NCI-H1092 treated with DMSO at 0.1 percent for 48 hours (cell line): Measurements from ENCODE around the gene GDPGP1.
A peak's percentile ranks its signal among the peaks of the same experiment; 100 is the strongest.

Experiments
- DNase-seq: peaks from one replicate; lab custom pipeline; 2025; lab: John Stamatoyannopoulos, UW

GDPGP1 gene

DNA sequence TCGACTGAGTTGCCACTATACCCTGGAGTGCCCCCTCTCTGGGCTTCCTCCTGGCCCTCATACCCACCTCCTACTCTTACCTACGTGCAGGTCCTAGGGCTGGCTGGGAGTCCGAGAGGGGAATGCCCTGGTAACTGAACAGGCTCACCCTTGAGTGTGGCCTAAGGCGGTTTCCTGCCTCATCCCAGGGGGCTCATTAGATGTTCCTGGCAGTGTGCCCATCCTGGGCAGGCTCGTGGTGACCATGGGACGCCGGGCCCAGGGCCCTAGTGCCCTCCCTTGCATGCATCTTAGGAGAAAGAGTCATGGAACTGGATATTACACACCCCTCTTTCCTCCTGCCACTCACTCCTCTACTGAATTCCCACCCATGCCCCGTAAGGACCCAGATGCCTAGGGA lies 30.1 kb upstream of the GDPGP1 start:
- DNase-seq, result no peak

DNA sequence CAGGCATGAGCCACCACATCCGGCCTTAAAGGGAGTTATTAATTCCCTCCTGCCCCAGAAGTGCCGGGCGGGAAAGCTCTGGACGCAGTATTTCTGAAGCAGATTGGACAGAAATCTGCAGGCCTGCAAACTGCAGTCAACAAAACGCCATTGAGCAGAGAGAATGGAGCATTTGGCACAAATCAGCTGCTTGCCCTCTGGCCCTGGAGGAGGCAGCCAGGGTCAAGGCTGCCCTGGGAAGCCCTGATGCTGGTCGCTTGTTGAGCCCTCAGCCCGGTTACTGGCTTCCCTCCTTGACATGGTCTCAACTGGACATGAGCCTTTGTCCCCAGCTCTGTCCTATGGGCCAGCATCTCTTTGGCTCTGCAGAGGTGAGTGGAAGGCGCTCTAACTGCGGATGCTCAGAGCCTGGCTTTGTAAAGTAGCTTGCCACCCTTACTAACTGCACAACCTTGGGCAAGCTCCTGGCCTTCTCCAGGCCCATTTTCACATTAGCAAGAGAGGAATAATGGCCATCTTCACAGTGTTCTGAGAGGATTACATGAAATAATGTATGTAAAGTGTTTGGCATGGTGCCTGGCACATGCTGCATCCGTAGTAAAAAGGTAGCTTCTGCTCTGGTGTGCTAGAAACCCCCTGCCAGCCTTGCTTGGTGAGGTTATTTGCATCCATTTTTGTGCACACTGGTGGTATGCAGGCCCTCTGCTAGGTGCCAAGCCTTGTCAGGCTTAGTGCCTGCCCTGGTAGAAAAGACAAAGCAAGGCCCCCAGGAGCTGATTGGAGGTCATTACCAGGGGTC lies 28.8 kb upstream of the GDPGP1 start:
- no peak for DNase-seq

DNA sequence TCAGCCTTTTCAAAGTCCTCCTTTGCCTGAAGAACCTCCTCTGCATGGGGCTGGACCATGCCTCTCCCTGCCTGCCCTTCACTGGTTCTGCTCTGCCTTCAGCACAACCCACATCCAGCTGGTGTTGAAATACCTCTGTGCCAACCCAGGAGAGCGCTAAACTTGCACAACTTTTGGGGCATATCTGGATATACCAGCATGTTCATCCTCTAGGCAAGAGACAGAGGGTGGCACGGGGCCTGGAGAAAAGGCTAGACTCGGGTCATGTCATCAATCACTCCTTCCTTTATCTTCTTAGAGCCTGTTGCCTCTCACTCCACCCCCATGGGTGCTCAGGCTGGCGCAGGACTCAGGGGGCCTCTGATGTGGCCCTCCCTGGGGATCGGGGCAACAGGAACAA lies 28.1 kb upstream of the GDPGP1 start:
- DNase-seq, result no peak

DNA sequence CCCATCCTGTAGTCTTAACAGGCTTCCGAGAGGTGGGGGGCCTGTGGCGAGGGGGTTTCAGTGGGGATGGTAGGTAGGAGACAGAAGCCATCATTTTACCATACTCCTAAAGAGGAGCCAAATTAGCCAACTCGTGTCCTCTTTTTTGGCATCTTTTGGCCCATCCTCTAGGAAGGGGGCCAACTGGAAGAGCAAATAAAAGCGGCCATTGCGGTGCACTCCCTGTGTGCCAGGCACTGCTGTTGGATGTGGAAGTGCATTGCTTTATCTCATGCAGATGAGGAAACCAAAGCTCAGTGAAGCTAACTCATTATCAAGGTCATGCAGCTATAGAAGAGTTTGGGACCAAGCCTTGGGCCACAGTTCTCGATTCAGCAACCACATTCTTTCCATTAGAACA lies 26.8 kb upstream of the GDPGP1 start:
- no peak for DNase-seq

DNA sequence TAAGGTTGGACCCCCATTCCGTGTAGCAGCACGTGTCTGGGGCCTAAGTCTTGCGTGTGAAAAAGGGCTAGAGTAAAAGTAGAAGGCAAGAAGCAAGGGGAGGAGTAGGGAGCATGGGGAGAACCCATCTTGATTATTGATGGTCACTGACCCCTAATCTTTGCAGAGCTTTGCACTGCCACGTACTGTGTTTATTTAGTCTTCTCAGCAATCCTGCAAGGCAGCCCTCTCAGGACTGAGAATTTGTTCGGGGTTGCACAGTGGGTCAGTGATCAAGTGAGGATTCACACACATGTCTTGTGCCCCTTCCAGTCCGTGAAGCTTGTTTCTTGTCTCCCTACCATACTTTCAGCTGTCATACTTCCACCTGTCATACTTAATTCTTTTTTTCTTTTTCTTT lies 25.7 kb upstream of the GDPGP1 start:
- DNase-seq, result no peak

DNA sequence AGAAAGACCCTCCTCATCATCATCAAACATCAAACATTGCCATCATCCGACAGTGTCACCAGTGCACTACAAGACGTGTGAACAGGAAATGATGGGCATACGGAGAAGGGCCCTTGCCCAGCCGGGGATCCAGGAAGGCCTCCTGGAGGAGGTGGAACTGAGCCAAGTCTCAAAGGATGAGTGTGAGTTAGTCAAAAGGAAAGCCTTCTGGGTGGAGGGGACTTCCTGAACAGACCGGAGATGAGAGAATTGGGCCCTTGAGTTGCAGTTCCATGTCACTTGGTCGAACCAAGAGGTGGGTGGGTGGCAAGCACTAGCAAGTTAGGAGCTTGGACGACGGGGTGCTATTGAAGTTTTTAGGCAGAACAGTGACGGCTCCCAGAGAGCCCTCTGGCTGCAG lies 24.4 kb upstream of the GDPGP1 start:
- no peak for DNase-seq

DNA sequence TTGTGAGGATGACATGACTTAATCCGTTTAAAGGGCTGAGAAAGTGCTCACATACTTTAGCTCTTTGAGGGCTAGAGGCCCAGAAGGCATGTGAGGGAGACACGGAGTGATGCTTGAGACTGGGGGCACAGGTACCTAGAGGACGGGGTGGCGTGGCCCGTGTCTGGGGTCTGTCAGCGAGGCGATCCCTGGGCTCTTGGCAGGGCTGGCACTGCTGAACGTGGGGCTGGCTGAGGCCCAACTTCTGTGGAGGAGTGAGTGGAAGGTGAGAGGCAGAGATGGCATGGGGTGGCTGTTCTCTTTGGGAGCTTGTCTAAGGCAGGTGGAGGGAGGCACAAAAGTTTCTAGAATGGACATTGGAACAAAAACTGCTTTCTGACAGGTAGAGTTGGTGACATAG lies 23.4 kb upstream of the GDPGP1 start:
- DNase-seq, result no peak

DNA sequence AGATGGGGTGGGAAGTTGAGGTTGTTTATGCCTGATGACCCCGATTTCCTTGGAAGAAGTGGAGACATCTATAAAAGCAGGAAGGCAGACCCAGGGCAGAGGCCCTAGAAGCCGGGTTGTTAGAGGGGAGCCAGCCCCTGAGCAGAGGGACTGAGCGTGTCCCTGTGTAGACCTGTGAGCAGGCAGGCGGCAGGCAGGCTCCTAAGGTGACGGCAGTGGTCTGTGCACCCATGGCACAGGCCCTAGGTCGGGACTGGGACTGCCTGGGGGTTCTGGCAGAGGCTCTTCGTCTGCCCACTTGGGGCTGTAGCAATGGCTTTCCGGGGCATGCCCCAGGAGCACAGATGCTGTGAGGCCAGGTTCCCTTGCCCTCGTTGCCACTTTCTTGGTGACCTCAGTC lies 23.0 kb upstream of the GDPGP1 start:
- DNase-seq, result no peak

DNA sequence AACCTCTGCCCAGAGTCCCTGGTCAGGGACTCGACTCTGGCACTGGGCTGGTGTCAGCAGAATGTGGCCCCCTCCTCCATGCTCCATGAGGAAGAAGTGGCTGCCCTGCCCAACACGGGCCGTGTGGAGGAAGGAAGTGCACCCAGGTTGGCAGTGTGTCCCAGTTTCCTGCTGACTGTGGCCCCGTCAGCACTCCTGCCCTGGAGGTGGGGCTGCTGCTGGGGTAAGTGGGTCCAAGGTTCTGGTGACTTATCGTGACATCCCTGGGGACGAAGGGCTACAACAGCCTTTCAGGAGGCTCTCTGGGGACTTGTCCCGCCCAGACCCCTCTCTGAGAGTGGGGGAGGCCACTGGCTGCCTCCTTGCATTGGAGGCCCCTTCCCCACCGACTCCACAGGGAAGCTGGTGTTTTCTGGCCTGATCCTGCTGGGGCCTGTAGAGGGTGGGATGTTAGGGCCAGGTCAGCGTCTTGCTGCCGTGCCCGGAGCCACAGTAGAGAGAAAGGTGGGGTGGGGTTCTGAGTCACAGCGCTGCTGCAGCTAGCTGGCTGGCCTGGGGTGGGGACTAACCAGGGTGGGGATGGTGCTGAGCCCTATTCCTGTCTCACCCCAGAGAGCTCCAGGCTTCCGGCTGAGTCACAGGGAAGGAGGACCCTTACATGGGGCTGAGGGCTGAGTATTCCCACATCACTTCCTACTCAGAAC lies 22.4 kb upstream of the GDPGP1 start:
- DNase-seq, result no peak

DNA sequence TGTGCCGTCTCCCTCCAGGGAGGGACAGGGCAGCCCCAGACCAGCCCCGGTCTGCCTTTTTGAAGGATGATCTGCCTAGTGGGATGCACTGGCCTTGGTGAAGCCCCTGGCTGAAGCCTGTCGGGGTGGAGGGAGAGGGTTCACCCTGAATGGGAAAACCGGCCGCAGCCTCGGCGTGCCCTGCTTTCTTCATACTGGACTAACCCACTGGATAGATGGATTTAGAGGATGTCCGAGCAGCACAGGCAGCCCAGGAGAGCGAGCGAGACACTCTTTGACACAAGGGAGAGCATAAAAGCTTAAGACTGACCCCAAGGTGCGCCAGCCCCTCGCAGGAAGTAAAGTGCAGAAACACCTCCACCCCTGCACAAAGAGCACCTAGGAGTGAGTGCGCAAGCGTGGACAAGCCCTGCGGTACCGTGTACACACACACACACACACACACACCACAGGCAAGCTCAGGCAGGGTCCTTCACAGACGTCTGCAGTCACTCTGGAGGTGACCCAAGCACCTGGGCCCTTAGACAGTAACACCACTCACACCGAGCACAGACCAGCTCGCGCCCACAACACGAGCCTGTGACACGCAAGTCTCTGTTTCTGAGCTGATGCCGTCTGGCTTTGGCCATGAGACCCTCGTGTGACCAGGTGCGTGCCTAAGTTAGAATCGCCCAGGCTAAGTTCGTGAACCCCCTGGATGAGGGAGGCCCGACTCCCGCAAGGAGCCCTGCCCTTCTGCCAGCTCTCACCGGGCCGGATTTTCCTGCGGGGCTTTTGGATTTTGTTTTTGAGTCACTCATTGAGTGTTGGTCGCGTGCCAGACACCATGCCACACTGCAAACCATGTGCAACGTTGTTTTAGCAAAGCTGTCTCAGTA lies 21.5 kb upstream of the GDPGP1 start:
- DNase-seq, result no peak

DNA sequence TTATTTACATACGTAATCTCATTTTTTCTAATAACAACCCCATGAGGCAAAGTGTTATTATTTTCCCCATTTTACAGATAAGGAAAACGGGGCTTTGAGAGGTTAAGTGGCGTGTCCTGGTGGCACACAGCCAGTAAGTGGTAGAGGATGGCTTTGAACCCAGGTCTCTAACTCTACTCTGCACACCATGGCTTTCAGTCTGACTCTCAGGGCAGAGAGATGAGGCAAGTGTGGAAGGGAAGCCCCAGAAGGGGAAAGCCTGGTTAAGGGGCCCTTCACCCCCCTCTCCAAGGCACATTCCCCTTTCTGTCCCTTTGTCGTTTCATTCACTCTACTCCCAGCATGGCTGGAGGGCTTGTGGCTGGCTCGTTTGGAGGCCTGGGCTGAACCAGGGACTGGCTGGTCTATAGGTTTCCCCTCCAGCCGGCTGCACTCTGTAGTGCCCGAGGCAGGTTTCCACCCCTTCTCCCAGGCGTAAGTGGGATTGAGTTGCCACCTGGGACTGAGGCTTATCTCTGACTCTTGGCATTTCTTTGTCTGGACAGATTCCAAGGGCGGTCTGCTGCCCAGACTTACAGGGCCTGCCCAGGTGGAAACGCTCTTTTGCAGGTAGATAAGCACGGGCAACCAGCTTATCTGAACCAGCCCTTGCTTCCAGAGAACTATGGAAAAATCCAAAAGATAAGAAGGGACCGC lies 20.7 kb upstream of the GDPGP1 start:
- no peak for DNase-seq

DNA sequence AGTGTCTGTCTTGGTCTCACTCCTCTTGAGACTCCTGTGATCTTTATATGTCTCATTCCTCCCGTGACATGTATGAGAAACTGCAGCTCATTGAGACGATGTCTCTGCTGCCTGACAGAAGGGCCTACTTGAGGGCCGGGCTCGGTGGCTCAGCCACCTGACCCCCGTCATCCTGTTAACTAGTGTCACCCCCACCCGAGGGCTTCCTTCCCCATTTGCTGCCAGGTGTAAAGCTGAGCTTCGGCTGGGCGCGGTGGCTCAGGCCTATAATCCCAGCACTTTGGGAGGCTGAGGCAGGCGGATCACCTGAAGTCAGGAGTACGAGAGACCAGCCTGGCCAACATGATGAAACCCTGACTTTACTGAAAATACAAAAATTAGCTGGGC lies 20.2 kb upstream of the GDPGP1 start:
- no peak for DNase-seq

DNA sequence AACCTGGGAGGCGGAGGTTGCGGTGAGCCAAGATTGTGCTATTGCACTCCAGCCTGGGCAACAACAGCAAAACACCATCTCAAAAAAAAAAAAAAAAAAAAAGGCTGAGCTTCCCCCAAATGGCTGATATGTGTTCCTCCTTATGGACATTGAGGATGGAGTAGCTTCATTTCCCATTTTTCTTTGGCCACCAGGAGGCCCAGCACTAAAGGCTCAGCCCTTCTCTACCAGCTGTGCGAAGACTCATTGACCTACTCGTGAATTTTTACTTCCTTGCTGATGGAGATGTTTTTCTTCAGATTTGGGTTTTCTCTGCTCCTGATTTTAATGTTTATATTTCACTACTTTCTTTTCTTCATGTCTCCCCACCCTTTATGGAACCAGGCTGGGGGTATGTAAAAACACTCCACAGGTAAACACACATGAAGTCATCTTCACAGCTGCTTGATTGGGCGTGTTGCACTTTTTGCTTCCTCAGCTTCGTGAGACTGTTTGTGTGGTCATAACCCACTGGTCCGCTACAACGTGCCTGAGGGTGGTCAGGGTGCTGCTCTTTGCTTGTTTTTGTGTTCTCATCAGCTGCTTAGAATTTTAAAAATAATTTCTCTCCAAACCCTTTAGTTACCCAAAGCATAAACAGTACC lies 19.3 kb upstream of the GDPGP1 start:
- DNase-seq, result no peak

DNA sequence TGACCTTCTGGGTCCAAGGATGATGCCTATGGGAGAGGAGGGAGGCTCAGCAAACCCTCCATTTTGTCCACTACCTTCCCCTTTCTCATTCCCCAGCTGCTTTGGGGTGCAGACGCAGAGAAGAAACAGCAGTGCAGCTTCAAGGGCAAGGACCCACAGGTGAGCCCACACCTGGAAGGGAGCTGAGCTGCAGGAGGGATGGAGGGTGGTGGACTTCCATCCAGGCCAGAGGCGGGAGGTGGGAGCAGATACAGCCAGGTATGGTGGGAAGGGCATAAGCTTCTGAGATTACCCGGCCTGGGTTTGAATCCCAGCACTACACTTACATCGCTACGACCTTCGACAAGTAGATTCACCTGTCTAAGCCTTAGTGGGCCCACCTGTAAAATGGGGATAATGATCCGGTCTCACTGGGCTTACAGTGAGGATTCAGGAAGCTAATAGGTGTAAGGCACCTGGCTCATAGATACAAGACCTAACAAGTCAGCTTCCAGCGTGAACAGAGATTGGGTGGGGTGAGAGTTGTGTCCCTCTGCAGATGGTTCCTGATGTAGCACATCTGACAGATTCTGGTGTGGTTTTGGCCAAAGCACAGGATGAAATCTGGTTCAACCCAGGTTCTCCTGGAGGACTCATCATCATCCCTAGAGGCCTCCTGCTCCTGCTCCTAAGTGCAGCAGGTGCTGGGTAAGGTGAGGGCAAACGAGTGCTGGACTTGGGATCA lies 16.2 kb upstream of the GDPGP1 start:
- no peak for DNase-seq

DNA sequence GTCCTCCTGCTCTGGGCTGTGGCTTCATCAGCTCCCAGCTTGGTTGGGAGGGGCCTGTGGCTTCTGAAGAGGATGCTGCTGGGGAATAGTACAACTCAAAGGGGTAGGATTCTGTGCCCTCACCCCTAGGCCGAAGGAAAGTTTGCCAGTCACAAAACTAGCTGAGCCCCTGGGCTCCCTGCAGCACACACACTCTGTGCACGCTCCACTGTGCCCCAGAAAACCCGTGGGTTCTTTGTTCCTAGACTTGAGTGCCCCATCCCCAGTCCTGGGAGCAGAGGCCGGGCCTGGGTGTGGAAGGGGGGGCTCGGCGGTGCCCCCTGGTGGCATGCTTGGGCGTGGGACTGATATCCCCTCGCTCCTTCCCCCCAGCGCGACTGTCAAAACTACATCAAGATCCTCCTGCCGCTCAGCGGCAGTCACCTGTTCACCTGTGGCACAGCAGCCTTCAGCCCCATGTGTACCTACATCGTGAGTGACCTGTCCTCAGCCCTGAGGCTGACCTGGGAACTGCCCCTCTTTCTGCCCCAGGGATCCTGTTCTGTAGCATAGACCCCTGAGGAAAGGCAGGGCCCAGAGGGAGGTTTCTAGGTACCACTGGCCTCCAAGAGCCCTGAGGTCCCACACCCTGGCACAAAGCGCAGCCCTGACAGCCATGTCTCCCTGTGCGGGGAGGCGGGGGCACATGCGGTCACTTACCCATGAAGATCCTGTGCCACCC lies 14.4 kb upstream of the GDPGP1 start:
- DNase-seq, result no peak

DNA sequence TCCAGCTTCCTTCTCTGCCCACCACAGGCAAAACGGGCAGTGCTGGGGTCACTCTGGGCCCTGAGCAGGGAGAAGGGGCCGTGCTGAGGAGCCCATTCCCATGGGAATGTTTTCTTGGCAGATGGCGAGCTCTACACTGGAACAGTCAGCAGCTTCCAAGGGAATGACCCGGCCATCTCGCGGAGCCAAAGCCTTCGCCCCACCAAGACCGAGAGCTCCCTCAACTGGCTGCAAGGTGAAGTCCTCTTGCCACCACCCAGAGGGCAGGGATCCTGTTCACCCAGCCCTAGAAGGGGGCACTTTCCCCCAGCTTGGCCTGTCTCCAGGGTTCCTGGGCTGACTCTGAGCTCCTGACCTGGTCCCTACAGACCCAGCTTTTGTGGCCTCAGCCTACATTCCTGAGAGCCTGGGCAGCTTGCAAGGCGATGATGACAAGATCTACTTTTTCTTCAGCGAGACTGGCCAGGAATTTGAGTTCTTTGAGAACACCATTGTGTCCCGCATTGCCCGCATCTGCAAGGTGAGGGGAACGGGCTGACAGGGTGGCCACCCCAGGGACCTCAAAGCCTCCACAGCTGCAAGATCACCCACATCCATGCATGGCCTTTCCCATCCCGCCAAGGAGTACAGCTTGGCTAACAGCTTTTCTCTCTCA lies 12.6 kb upstream of the GDPGP1 start:
- DNase-seq, result peak; percentile 54

DNA sequence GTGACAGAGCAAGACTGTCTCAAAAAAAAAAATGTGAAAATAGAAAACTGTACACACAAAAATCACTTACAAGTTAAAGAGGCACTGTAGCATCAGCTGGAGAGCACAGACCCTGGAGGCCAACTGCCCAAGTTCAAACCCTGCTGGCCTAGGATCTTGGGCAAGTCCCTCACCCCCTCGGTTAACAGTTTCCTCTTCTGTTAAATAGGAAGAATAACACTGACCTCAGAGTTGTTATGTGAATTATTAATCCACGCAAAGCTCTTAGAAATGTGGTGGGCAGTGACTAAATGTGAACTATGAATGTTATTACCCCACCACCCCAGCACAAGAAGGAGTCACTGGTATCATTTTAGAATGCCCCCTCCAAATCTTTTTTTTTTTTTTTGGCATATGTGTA lies 11.5 kb upstream of the GDPGP1 start:
- no peak for DNase-seq

DNA sequence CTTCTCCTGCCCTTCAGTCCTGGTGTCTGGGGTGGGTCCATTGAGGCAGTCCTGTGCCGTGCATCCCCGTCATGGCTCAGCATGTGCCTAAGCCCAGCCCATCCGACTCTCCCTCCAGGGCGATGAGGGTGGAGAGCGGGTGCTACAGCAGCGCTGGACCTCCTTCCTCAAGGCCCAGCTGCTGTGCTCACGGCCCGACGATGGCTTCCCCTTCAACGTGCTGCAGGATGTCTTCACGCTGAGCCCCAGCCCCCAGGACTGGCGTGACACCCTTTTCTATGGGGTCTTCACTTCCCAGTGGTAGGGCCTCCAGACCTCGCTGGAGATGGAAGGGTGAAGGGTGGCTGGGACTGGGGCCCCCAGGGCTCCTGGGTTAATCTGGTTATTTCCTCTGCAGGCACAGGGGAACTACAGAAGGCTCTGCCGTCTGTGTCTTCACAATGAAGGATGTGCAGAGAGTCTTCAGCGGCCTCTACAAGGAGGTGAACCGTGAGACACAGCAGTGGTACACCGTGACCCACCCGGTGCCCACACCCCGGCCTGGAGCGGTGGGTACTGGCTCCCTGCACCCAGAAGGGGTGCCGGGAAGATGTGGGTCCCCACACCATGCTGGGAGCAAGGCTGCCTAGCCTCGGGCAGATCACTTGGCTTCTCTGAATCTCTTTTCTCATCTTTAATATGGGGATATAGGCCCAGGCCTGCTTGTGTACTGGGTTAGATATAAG lies 10.4 kb upstream of the GDPGP1 start:
- no peak for DNase-seq

DNA sequence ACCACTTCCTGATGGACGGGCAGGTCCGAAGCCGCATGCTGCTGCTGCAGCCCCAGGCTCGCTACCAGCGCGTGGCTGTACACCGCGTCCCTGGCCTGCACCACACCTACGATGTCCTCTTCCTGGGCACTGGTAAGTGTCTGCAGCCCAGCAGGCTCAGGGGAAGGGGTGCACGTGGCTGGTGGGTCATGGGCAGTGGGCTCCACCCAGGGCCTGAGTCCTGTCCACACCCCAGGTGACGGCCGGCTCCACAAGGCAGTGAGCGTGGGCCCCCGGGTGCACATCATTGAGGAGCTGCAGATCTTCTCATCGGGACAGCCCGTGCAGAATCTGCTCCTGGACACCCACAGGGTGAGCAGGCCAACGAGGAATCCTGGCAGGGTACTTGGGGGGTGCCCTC lies 9.0 kb upstream of the GDPGP1 start:
- DNase-seq, result no peak
